ENCODE measurements around the gene CENPM. TPM values are rescaled to one million over a fixed set of nuclear protein-coding genes. Genes with fewer than 3 reads are reported as not detected.

Gene CENPM
- total RNA-seq, 1 donor from 2014 or later: 13.3 TPM

DNA sequence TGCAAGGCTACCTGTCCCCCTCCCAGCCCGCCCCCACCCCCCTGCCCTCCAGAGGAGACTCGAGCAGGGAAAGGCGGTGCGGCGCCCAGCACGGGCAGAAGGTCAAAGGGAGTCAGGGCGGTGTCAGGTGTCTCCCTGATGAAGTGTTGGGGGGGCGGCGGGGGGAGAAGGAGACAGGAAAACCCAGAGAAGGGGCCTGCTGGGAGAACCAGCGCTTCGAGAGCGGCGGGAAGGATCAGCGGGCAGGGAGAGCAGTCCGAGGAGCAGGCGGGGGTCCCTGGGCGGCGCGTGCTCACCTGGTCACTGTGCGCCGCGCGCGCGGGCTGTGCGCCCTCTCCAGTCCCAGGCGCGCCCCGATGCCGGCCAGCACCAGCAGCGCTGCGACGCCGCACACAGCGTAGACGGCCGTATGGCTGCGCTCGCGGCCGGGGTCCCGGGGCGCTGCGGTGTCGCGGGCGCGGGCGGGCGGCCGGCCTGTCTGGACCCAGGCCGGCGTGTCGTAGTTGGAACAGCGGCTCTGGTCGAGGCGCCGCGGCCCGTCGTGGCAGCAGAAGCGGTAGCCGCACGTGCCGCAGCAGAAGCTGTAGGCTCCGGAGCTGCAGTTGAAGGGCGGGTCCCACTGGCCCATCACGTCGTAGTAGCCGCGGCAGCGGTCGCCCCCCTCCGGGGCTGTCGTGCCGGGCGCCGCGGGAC, 33.0 kb downstream of the CENPM start:
- CTCF ChIA-PET: no interaction called here
- intact Hi-C loops (cut with micrococcal nuclease): loop anchor here (2.0 kb wide), 1 partner anchor 23 kb away; no protein-coding TSS in a partner anchor
- ATAC-seq (ENCODE audit: low read depth) (no peak), DNase-seq (no peak)
- no peaks in the 10 kb centered on the region for H3K36me3 Mint-ChIP-seq (ENCODE audit: low read depth)
- no peak overlapping the region for H3K27ac Mint-ChIP-seq
- peaks cover 66% of the 10 kb centered on the region for H3K4me1 Mint-ChIP-seq
- peak overlapping the region; percentile 50 for H3K4me3 Mint-ChIP-seq
- TF ChIP-seq, protein P1, sequence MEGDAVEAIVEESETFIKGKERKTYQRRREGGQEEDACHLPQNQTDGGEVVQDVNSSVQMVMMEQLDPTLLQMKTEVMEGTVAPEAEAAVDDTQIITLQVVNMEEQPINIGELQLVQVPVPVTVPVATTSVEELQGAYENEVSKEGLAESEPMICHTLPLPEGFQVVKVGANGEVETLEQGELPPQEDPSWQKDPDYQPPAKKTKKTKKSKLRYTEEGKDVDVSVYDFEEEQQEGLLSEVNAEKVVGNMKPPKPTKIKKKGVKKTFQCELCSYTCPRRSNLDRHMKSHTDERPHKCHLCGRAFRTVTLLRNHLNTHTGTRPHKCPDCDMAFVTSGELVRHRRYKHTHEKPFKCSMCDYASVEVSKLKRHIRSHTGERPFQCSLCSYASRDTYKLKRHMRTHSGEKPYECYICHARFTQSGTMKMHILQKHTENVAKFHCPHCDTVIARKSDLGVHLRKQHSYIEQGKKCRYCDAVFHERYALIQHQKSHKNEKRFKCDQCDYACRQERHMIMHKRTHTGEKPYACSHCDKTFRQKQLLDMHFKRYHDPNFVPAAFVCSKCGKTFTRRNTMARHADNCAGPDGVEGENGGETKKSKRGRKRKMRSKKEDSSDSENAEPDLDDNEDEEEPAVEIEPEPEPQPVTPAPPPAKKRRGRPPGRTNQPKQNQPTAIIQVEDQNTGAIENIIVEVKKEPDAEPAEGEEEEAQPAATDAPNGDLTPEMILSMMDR (IDR thresholded peaks at IDR 0.05): no peak
- H3K27me3 Mint-ChIP-seq: peaks cover 10% of the 10 kb centered on the region
- no peaks in the 10 kb centered on the region for H3K9me3 Mint-ChIP-seq
- POLR2A ChIA-PET: interaction anchor here (0.6 to 11.7 kb wide), 5 partner anchors 12 to 116 kb away, joined by 3 to 173 read pairs (median 3); partner anchors contain the start of gene TNFRSF13C

DNA sequence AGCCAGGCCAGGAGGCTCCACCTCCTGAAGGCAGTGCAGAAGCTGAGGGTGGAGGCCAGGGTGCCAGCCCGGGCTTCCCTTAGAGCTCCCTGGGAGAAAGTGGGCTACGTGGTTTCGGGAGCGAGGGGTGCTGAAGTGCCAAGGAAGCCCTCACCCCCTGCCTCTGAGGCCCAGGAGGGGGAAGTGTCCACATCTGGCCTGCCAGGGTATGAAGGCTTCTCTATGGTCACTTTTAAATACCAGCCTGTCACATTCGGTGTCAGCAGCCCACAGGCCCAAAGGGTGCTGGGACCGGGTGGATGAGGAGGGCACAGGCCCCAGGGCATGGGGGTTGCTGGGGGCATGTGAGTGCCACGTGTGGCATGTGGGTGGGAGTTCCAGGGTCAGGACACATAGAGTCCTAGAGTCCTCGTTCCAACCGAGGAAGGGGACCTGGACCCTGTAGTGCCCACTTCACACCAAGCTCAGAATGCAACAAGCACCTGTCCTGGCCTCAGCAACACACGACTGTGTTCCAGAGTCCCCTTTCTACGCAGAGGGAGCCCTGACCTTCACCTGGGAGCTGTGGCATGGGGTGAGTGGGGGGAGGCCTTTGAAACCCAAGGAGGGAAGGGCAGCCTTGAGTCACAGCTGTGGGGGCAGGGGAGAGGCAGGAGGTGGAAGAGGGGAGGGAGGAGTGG, 33.8 kb downstream of the CENPM start:
- intact Hi-C loops (cut with micrococcal nuclease): loop anchor here (2.0 kb wide), 1 partner anchor 22 kb away; no protein-coding TSS in a partner anchor
- CTCF ChIA-PET: interaction anchor here (2.5 kb wide), 1 partner anchor 27 kb away, joined by 10 read pairs; no protein-coding TSS in a partner anchor
- H3K4me1 Mint-ChIP-seq: peaks cover 66% of the 10 kb centered on the region
- no peaks in the 10 kb centered on the region for H3K36me3 Mint-ChIP-seq (ENCODE audit: low read depth)
- peak overlapping the region; percentile 75 for H3K4me3 Mint-ChIP-seq
- peak overlapping the region; percentile 41 for H3K27ac Mint-ChIP-seq
- TF ChIP-seq, protein P1 (IDR thresholded peaks at IDR 0.05): no peak
- POLR2A ChIA-PET: interaction anchor here (1.0 to 11.7 kb wide), 4 partner anchors 13 to 80 kb away, joined by 3 to 173 read pairs (median 46); partner anchors contain the start of genes SREBF2 and TNFRSF13C
- ATAC-seq (ENCODE audit: low read depth): no peak
- H3K9me3 Mint-ChIP-seq: no peaks in the 10 kb centered on the region
- no peak for DNase-seq
- peaks cover 10% of the 10 kb centered on the region for H3K27me3 Mint-ChIP-seq

DNA sequence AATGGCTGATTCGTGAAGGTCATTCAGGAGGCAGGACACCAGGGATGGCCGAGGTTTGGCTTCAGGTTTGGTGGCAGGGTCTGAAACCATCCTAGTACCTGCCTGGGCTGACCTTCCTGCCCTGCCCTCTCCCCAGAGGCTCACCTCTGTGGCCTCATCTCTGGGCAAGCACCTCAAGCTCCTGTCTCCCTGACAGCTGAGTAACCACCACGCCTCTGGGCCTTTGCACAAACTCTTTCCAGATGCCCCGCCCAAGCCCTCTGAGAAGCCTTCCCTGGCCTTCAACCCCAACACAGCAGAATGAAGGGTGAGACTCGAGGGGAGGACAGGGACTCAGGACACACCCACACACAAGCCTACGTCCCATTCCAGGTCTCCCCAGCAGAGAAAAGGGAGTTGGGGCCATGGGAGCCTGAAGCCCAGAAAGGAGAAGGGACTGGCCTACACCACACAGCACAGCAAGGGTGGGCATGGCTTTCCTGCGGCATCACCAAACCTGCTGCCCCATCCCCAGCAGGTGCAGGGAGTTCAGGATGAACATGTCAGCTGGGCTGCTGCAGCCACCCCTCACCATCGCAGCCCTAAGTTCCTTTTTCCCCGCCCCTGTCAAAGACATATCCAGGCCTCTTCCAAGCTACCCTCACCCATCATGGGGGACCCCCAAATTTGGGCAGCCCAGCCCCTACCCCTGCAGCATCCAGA, 34.5 kb downstream of the CENPM start:
- TF ChIP-seq, protein P1 (IDR thresholded peaks at IDR 0.05): no peak
- H3K27ac Mint-ChIP-seq: peak overlapping the region; percentile 41
- peaks cover 2% of the 10 kb centered on the region for H3K36me3 Mint-ChIP-seq (ENCODE audit: low read depth)
- H3K9me3 Mint-ChIP-seq: no peaks in the 10 kb centered on the region
- DNase-seq (no peak), ATAC-seq (ENCODE audit: low read depth) (no peak)
- peaks cover 10% of the 10 kb centered on the region for H3K27me3 Mint-ChIP-seq
- H3K4me3 Mint-ChIP-seq: peak overlapping the region; percentile 75
- intact Hi-C loops (cut with micrococcal nuclease): loop anchor here (2.0 kb wide), 1 partner anchor 22 kb away; no protein-coding TSS in a partner anchor
- ChIA-PET POLR2A (interaction anchor here (1.0 to 11.7 kb wide), 7 partner anchors 8 to 214 kb away, joined by 3 to 173 read pairs (median 4); partner anchors contain the start of genes SREBF2 and TNFRSF13C), CTCF (interaction anchor here (2.5 kb wide), 1 partner anchor 27 kb away, joined by 10 read pairs; no protein-coding TSS in a partner anchor)
- H3K4me1 Mint-ChIP-seq: peaks cover 66% of the 10 kb centered on the region

DNA sequence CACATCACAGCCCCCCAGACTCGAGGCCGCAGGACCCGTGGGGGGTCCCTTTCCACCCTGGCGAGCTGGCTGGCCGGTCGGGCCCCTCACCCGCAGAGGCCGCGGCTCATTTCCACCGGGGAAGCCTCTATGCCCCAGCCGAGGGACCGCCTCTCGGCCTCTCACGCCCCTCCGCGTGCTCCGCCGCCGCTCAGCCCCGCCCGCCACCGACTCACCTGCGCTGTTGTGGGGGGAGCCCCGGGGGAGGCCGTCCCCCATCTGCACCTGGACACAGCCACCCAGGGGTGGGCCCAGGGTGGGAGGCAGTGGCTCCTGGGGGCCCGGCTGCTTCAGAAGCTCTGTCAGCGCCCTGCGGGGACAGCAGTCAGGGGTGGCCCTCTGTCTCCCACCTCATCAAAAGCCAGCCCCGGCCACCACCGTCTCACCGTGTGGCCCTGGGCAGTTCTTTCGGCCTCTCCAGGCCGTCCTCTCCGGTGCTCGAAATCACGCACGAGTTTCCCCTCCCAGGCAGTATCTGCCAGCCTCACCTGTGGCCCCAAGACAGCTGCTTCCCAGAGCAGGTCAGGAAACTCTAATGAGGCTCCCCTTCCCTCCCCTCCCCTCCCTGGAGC, 35.8 kb downstream of the CENPM start:
- Mint-ChIP-seq H3K4me3 (peak overlapping the region; percentile 64), H3K4me1 (peaks cover 56% of the 10 kb centered on the region), H3K36me3 (ENCODE audit: low read depth) (peaks cover 10% of the 10 kb centered on the region), H3K9me3 (no peaks in the 10 kb centered on the region), H3K27ac (no peak overlapping the region), H3K27me3 (peaks cover 10% of the 10 kb centered on the region)
- POLR2A ChIA-PET: interaction anchor here (0.5 to 11.7 kb wide), 8 partner anchors 9 to 630 kb away, joined by 3 to 173 read pairs (median 18); partner anchors contain the start of genes MEI1, SREBF2 and TNFRSF13C
- ATAC-seq (ENCODE audit: low read depth): peak; percentile 19
- intact Hi-C loops (cut with micrococcal nuclease): loop anchor here (2.0 kb wide), 1 partner anchor 14 kb away; no protein-coding TSS in a partner anchor
- CTCF ChIA-PET: interaction anchor here (0.9 to 2.5 kb wide), 2 partner anchors 14 to 29 kb away, joined by 3 to 10 read pairs; no protein-coding TSS in a partner anchor
- TF ChIP-seq, protein P1 (IDR thresholded peaks at IDR 0.05): no peak
- peak; percentile 53 for DNase-seq

All from activated B cell treated with CpG ODN at 0.5 μM for 24 hours (primary cell).